ENCODE results near the gene EZH1.
"Not testable (repeated sequence)": the region's sequence is repeated elsewhere in the genome, so short reads cannot be mapped to it uniquely, and the experiment has no call there.

The EZH1 gene

GRCh38 chr17:42769964-42770363 lies 25.1 kb upstream of the EZH1 start:
- DNase-seq = not testable (repeated sequence)

- not testable (repeated sequence) for DNase-seq
Measured at GRCh38 chr17:42768006-42768405, 23.2 kb upstream of the EZH1 start.

DNA sequence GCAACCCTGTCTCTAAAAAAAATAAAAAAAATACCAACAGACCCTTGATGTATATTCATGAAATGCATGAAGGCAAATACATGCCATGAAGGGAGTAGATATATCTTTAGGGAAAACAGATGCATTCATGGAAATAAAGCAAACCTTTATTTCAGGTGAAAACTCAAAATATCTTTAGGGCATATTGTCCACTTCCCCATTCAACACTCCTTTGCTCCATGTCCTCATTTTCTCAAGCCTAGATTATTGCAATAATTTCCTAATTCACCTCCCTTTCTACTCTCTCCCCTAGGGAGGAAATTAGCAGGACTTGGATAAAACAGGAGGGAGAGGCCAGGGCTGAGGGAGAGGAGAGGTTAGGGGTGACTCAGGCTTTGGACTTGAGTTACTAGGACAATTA lies 22.7 kb upstream of the EZH1 start:
- DNase-seq = no peak

DNA sequence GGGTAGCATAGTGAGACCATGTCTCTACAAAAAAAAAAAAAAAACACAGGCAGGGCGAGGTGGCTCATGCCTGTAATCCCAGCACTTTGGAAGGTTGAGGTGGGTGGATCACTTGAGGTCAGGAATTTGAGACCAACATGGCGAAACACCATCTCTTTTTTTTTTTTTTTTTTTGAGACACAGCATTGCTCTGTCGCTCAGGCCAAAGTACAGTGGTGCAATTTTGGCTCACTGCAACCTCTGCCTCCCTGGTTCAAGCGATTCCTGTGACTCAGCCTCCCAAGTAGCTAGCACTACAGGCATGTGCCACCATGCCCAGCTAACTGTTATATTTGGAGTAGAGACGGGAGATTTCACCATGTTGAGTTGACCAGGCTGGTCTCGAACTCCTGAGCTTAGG lies 21.3 kb upstream of the EZH1 start:
- no peak for DNase-seq

GRCh38 chr17:42761638-42762037 lies 16.8 kb upstream of the EZH1 start:
- no peak for DNase-seq

- DNase-seq = no peak
Measured at GRCh38 chr17:42760652-42761581, 16.1 kb upstream of the EZH1 start, which contains the start of gene RAMP2. Gene RAMP2, plus strand, starts transcription at chr17:42761227. Its CDS starts 35 bp downstream, at chr17:42761262.

GRCh38 chr17:42759982-42760651 lies 15.3 kb upstream of the EZH1 start:
- no peak for DNase-seq

DNA sequence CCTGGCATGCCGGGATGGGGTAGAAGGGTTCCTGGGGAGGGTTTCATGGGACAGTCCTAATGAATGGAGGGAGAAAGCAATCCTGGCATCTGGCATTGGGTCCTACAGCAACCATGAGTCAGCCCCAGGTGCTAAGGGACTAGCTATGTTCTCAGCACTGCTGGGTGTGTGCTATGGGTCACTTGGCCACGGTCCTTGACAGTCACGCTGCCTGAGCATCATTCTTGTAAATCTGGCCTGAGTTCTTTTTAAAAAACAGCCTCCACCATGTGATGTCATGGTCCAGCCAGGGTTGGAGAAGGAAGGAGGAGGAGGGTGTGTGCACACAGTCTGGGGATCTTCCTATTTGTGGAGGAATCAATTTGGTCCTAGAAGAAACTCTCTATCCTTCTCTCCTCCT lies 9.9 kb upstream of the EZH1 start:
- DNase-seq = no peak

DNA sequence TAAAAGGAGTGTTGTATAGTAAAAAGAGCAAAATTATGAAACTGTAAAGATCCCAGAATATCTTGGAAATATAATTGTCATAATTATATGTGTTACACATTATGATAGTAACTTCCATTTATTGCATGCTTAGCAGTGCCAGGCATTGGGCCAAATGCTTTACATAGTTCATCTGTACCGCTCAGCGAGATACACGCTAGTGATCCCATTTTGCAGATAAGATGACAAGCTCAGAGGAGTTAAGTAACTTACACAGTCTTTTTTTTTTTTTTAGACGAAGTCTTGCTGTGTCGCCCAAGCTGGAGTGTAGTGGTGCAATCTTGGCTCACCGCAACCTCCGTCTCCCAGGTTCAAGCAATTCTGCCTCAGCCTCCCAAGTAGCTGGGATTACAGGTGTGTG lies 6.8 kb upstream of the EZH1 start:
- DNase-seq = no peak

DNA sequence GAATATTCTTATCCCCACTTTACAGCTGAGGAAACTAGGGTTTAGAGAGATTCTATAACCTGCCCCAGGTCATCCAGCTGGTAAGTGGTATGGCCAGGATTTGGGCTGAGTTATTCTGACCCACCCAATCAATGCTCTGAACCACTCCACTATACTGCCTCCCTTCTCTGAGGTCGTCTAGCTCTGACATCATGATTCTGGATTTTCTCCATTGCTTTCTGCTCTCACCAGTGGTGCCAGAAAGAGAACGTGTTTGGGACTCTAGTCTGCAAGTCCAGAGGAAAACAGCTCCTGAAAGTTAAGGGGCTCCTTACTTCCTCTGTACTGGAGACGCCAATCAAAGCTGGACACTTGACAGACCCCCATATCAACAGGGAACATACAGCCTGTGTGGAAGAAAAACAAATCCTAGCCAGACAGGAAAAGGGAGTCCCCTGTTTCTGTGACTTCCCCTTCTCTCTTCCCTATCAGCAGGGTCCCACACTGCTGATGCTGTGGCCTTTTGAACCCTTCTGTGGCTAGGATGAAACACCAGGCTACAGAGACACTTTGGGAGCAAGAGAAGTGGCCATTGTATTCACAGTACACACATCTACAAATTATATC lies 6.0 kb upstream of the EZH1 start:
- no peak for DNase-seq

- DNase-seq = no peak
Measured at GRCh38 chr17:42748908-42749798, 4.3 kb upstream of the EZH1 start.

- DNase-seq = no peak
Measured at GRCh38 chr17:42748202-42748907, 3.5 kb upstream of the EZH1 start.

DNA sequence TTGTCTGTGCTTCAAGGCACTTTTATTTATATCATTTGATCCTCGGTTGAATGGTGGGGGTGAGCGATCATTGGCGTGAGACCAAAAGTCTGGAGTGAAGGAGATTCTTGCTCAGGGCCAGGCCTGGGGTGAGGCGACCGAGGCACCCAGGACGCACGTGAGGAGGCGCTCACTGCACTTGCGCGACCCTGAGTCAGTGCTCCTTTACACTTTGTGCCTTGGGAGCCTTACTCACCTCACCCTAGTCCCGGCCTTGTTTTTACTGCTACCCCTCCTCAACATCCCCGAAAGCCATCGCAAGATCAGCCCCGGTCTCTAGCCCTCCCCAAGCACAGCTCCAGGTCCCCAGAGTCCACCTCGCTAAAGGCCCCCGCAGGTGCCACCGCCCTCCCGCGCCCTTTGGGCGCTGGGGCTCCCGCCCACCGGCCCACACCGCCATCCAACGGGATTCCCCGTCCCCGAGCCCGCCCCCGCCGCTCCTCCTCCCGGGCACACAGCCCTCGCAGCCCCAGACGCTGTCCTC lies 496 bp downstream of the EZH1 start:
- no peak for DNase-seq

DNA sequence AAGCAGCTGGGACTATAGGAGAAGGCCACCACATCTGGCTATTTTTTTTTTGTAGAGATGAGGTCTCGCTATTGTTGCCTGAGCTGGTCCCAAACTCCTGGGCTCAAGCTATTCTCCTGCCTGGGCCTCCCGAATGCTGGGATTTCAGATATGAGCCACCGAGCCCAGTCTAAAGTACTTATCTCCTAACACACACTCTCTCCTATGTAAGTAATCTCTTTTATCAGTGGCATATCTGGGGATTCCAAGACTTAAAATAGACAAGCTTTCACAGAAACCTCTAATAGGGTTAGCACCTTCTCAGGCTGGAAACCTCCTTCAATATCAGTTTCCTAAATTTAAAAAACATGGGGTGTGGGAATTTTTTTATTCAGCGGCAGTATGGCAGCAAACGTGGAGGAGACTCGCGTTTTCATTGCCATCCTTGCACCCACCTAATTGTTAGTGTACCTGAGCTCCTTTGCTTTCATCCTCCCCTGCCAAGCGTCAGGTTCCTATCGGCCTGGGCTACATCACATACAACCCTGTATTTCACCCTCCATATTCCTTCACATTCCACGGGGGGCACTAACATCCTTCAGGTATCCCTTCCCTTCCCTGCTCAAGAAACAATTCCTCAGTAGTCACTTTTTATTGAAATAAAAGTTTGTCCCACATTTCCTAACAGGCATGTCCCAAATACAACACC lies 1.1 kb downstream of the EZH1 start:
- DNase-seq = no peak

GRCh38 chr17:42742916-42743315 lies 1.9 kb downstream of the EZH1 start:
- not testable (repeated sequence) for DNase-seq

DNA sequence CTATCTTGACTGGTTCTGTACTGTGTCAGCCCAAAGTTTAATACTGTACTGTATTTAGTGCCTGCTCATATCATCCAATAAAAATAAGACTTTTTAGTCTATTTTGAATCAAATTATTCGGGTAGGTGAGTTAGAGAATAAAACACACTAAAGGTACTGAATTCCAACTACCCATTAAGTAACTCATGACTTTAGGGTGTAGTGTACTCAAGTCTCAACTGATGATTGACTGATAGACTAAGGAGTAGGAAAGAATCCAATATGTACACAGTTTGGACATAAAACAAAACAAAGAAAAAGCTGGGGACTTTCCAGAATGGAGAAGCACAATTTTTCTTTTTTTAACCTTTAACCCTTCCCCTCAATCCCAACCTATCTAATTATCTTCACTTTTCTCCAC lies 4.1 kb downstream of the EZH1 start:
- DNase-seq = no peak

GRCh38 chr17:42725143-42725542 lies 19.7 kb downstream of the EZH1 start:
- DNase-seq = no peak

GRCh38 chr17:42723636-42724035 lies 21.2 kb downstream of the EZH1 start:
- no peak for DNase-seq

DNA sequence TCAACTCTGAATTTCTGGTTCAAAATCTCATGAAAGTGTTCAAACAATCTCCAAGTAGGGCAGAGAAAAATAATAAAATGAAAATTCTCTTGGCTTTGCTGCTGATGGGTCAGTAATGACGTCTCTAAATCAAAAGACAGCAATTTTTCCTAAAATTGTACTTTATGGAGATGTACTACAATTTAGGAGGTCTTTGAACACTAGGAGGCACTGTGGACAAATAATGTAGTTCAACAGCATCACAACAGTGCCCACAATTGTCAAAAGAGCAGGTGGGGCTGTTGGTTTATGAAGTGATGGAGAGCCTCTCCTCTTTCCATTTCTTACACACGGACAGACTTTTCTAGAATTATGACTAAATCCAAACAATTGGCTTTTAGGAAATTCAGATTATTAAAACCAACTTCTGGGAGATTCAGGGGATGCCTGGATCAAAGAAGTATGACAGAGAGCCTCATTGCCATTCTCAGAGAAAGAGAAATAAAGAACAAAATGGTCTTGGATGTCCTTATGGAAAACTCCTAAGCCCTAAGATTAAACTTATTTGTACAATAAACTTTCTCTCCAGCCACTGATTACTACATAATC lies 23.8 kb downstream of the EZH1 start:
- DNase-seq = peak; percentile 46

- no peak for DNase-seq
Measured at GRCh38 chr17:42709561-42709960, 35.3 kb downstream of the EZH1 start.

GRCh38 chr17:42708588-42708987 lies 36.3 kb downstream of the EZH1 start:
- DNase-seq = no peak
